ENCODE results near the gene ARFRP1. TPM values are rescaled to one million over a fixed set of nuclear protein-coding genes. Genes with fewer than 3 reads are reported as not detected.

Gene ARFRP1
- total RNA-seq, 1 experiment from 2014 or later, result 71.2 TPM

DNA sequence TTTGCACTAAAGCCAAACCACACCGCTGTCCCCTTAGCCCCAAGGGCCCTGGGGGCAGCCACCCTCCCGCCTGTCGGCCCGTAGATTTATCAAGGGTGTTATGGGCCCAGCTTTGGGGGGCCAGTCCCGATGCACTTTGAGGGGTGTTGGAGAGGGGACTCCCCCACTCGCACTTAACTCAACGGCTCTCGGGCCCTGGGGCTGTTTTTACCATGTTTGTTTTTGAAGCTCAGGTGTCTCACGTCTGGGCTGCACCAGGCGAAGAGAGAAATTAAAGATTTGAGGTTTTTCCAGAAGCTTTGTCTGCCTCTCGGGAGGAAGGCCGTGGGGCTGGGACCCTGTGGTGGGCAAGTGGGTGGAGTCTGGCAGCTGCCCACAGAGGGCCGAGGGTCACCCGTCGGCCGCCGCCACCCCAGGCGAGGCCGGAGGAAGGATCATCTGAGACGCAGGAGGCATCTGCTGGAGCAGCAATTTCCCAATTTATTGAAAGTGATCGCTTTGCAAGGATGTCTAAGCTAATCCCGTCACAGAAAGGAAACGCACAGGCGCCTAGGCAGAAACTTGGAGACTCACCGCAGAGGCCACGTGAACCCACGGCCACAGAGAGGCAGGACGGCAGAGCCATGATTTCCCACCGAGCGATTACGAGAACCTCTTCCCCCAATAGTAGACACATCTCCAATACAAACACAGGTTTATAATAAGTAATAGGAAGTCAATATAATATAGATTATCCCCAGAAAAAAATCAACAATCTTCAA, 35.6 kb upstream of the ARFRP1 start:
- H4K20me1 ChIP-seq (ENCODE audit: low read length), result no peaks in the 10 kb centered on the region

DNA sequence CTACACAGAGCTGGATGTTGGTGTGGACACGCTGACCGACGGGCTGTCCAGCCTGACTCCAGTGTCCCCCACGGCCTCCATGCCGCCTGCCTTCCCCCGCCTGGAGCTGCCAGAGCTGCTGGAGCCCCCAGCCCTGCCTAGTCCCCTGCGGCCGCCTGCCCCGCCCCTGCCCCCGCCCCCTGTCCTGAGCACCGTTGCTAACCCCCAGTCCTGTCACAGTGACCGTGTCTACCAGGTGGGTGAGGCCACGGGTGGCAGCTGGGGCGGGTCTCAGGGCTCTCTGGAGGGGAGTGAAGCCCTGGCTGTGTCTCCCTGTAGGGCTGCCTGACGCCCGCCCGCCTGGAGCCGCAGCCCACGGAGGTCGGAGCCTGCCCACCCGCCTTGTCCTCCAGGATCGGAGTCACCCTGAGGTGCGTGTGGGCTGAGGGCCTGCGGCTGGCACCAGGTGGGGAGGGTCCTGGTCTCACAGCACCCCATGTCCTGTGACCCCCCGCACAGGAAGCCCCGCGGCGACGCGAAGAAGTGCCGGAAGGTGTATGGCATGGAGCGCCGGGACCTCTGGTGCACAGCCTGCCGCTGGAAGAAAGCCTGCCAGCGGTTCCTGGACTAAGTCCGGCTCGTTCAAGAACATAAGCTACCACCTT, 34.7 kb upstream of the ARFRP1 start:
- no peak for TF ChIP-seq EZH2 (IDR thresholded peaks at IDR 0.05; ENCODE audit: low read length, unreplicated experiment)
- TF ChIP-seq, protein P1, sequence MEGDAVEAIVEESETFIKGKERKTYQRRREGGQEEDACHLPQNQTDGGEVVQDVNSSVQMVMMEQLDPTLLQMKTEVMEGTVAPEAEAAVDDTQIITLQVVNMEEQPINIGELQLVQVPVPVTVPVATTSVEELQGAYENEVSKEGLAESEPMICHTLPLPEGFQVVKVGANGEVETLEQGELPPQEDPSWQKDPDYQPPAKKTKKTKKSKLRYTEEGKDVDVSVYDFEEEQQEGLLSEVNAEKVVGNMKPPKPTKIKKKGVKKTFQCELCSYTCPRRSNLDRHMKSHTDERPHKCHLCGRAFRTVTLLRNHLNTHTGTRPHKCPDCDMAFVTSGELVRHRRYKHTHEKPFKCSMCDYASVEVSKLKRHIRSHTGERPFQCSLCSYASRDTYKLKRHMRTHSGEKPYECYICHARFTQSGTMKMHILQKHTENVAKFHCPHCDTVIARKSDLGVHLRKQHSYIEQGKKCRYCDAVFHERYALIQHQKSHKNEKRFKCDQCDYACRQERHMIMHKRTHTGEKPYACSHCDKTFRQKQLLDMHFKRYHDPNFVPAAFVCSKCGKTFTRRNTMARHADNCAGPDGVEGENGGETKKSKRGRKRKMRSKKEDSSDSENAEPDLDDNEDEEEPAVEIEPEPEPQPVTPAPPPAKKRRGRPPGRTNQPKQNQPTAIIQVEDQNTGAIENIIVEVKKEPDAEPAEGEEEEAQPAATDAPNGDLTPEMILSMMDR (conservative IDR thresholded peaks at IDR 0.05; ENCODE audit: low read depth, low read length), result no peak
- no peak for TF ChIP-seq EZH2phosphoT487 (IDR thresholded peaks at IDR 0.05; ENCODE audit: borderline replicate concordance, low read length)
- ChIA-PET CTCF (no interaction called here), POLR2A (ENCODE audit: unreplicated experiment) (interaction anchor here (0.6 kb wide), 1 partner anchor 297 kb away, joined by 3 read pairs; no protein-coding TSS in a partner anchor)
- Histone ChIP-seq H3K9ac (ENCODE audit: low read length) (no peak overlapping the region), H3K27ac (ENCODE audit: low read length) (no peak overlapping the region), H3K9me2 (replicated peaks; ENCODE audit: low read length) (no peaks in the 10 kb centered on the region), H3K4me2 (ENCODE audit: low read length) (no peak overlapping the region), H3K9me3 (ENCODE audit: low read length) (no peaks in the 10 kb centered on the region), H3K4me1 (ENCODE audit: insufficient read depth, low read length) (peaks cover 12% of the 10 kb centered on the region), H3K36me3 (ENCODE audit: low read depth, low read length) (peaks cover 22% of the 10 kb centered on the region), H3K4me3 (ENCODE audit: low read length) (no peak overlapping the region), H3K79me2 (ENCODE audit: low read length) (peaks cover 13% of the 10 kb centered on the region), H3F3A (ENCODE audit: low read length, unreplicated experiment) (no peaks in the 10 kb centered on the region), H2AFZ (ENCODE audit: low read length) (no peak overlapping the region), H3K27me3 (ENCODE audit: low read length) (no peaks in the 10 kb centered on the region), H4K20me1 (ENCODE audit: low read length) (no peaks in the 10 kb centered on the region)
- no TSS peak for BruUV-seq (replicated peaks)
- intact Hi-C loops (cut with micrococcal nuclease), result no loop called here
- ATAC-seq (no peak), DNase-seq (no peak)

More for the DNA sequence above, 35.6 kb upstream of the ARFRP1 start:
- no peak overlapping the region for H3K4me2 ChIP-seq (ENCODE audit: low read length)
- BruUV-seq (replicated peaks), result TSS peak; percentile 22
- no peaks in the 10 kb centered on the region for H3K9me2 ChIP-seq (replicated peaks; ENCODE audit: low read length)
- H3K4me1 ChIP-seq (ENCODE audit: insufficient read depth, low read length), result peaks cover 12% of the 10 kb centered on the region
- no peaks in the 10 kb centered on the region for H3K27me3 ChIP-seq (ENCODE audit: low read length)
- TF ChIP-seq EZH2phosphoT487 (IDR thresholded peaks at IDR 0.05; ENCODE audit: borderline replicate concordance, low read length) (no peak), EZH2 (IDR thresholded peaks at IDR 0.05; ENCODE audit: low read length, unreplicated experiment) (no peak)
- TF ChIP-seq, protein P1 (conservative IDR thresholded peaks at IDR 0.05; ENCODE audit: low read depth, low read length), result no peak
- no peak overlapping the region for H3K9ac ChIP-seq (ENCODE audit: low read length)
- CTCF ChIA-PET, result no interaction called here
- ATAC-seq, result no peak
- no peaks in the 10 kb centered on the region for H3K9me3 ChIP-seq (ENCODE audit: low read length)
- intact Hi-C loops (cut with micrococcal nuclease), result no loop called here
- no peak overlapping the region for H2AFZ ChIP-seq (ENCODE audit: low read length)
- no peaks in the 10 kb centered on the region for H3F3A ChIP-seq (ENCODE audit: low read length, unreplicated experiment)
- no peak for DNase-seq
- peaks cover 13% of the 10 kb centered on the region for H3K79me2 ChIP-seq (ENCODE audit: low read length)
- H3K36me3 ChIP-seq (ENCODE audit: low read depth, low read length), result peaks cover 22% of the 10 kb centered on the region
- POLR2A ChIA-PET (ENCODE audit: unreplicated experiment), result no interaction called here
- H3K27ac ChIP-seq (ENCODE audit: low read length), result no peak overlapping the region
- H3K4me3 ChIP-seq (ENCODE audit: low read length), result no peak overlapping the region

All from PC-3 (cell line).